Renal pelvis (tissue), 4 donors: ENCODE data around the gene ARAP2. TPM values are rescaled to one million over a fixed set of nuclear protein-coding genes. Genes with fewer than 3 reads are reported as not detected.

Source experiments
- DNase-seq: peaks from one replicate; pipeline ENCODE4 v3.0.0-alpha.2; 2013
- polyA plus RNA-seq, 3 donors: library from polyadenylated mRNA; unstranded; fragments of 120-200 nt; gene quantifications; one replicate each; pipeline ENCODE4 v1.2.1, GENCODE V29; 2013; ENCODE audit not compliant: insufficient read length in 3 of 3

ARAP2 gene
- polyA plus RNA-seq, 3 donors: 4.6 to 8.7 (median 7.7) TPM

GRCh38 chr4:36224972-36225903, 19.1 kb downstream of the ARAP2 start:
- no peak for DNase-seq

GRCh38 chr4:36222702-36223101, 21.6 kb downstream of the ARAP2 start:
- no peak for DNase-seq

GRCh38 chr4:36220776-36221175, 23.5 kb downstream of the ARAP2 start:
- DNase-seq: no peak

- DNase-seq: no peak
Observed at GRCh38 chr4:36218121-36218520, 26.2 kb downstream of the ARAP2 start.

GRCh38 chr4:36215627-36216026, 28.7 kb downstream of the ARAP2 start:
- DNase-seq: no peak

GRCh38 chr4:36214735-36215485, 29.4 kb downstream of the ARAP2 start:
- no peak for DNase-seq

- DNase-seq: no peak
Observed at GRCh38 chr4:36213977-36214376, 30.3 kb downstream of the ARAP2 start.

GRCh38 chr4:36211084-36211483, 33.2 kb downstream of the ARAP2 start:
- DNase-seq: no peak

GRCh38 chr4:36209941-36210649, 34.2 kb downstream of the ARAP2 start:
- no peak for DNase-seq

GRCh38 chr4:36208893-36209473, 35.3 kb downstream of the ARAP2 start:
- DNase-seq: no peak

GRCh38 chr4:36207831-36208520, 36.3 kb downstream of the ARAP2 start:
- no peak for DNase-seq

- DNase-seq: no peak
Observed at GRCh38 chr4:36207367-36207766, 36.9 kb downstream of the ARAP2 start.

GRCh38 chr4:36206603-36207311, 37.6 kb downstream of the ARAP2 start:
- DNase-seq: no peak

- DNase-seq: no peak
Observed at GRCh38 chr4:36206012-36206411, 38.3 kb downstream of the ARAP2 start.

GRCh38 chr4:36198861-36199260, 45.5 kb downstream of the ARAP2 start:
- no peak for DNase-seq

- DNase-seq: no peak
Observed at GRCh38 chr4:36198068-36198808, 46.1 kb downstream of the ARAP2 start.

- DNase-seq: no peak
Observed at GRCh38 chr4:36197501-36197900, 46.8 kb downstream of the ARAP2 start.

GRCh38 chr4:36196145-36196913, 48.0 kb downstream of the ARAP2 start:
- no peak for DNase-seq

- no peak for DNase-seq
Observed at GRCh38 chr4:36192922-36193321, 51.4 kb downstream of the ARAP2 start.
